Measurements from ENCODE around the gene TOP3A. TPM values are rescaled to one million over a fixed set of nuclear protein-coding genes. Genes with fewer than 3 reads are reported as not detected.

TOP3A gene
- total and polyA plus RNA-seq, 2 of the 13 experiments (the other 11 are each of a cell fraction or from before 2014, with no cell fraction given) = 16.9 to 36.8 TPM

GRCh38 chr17:18321309-18321708, 6.5 kb upstream of the TOP3A start:
- POLR2A ChIA-PET = no interaction called here

More at GRCh38 chr17:18321309-18321708, 6.5 kb upstream of the TOP3A start:
- TF ChIP-seq CTCF (CRISPR knock-in tag; IDR thresholded peaks at IDR 0.05) (0 out of 2 replicates have a peak, but pooled peaks have one; percentile 10), ZBTB33 (CRISPR knock-in tag; IDR thresholded peaks at IDR 0.05) (0 out of 2 replicates have a peak, but pooled peaks have one; percentile 8), MTA3 (CRISPR knock-in tag; IDR thresholded peaks at IDR 0.05) (no peak), ZNF205 (CRISPR knock-in tag; IDR thresholded peaks at IDR 0.05) (peak; percentile 97), ZNF770 (CRISPR knock-in tag; IDR thresholded peaks at IDR 0.05) (peak; percentile 32; the same call in 1 of the 2 replicates)
- Histone ChIP-seq H4K20me1 (ENCODE audit: insufficient read depth, low read length) (peaks cover 18% of the 10 kb centered on the region), H3K9ac (ENCODE audit: insufficient read depth, low read depth, low read length) (no peak overlapping the region), H3K36me3 (replicated peaks in 1 of 2; ENCODE audit: control insufficient read depth in 1 of 2, insufficient read depth in 2 of 2, low read length in 2 of 2) (peaks cover 25 to 41% of the 10 kb centered on the region in 2 experiments), H3K4me1 (ENCODE audit: insufficient read depth, low read length) (peaks cover 48% of the 10 kb centered on the region), H3K4me2 (ENCODE audit: low read depth, low read length) (no peak overlapping the region), H3K9me3 (ENCODE audit: low read length) (no peaks in the 10 kb centered on the region), H3K79me2 (ENCODE audit: insufficient read depth, low read length) (peaks cover 43% of the 10 kb centered on the region), H3K4me3 (replicated peaks in 1 of 3; ENCODE audit: insufficient read depth in 1 of 3, low read depth in 2 of 3, low read length in 3 of 3) (no peak overlapping the region), H3K27me3 (ENCODE audit: control insufficient read depth in 1 of 2, insufficient read depth in 2 of 2, low read length in 2 of 2) (no peaks in the 10 kb centered on the region), H3K27ac (ENCODE audit: extremely low read length, insufficient read depth, low read length) (no peak overlapping the region), H2AFZ (ENCODE audit: low read length) (no peak overlapping the region)
- ATAC-seq (no peak), FAIRE-seq (no peak), DNase-seq (ENCODE audit: low spot score) (no peak)
- CTCF ChIA-PET (ENCODE audit: low intra/inter-chr PET ratio, low total read pairs) = no interaction called here
- no TSS peak for BruUV-seq (replicated peaks)
- WGBS (ENCODE audit: low lambda C conversion rate) = 90% methylated on average over 5 of the region's 5 CpGs
- in situ Hi-C loops (cut with HindIII; ENCODE audit: extremely low pct_ligation_motif_present, low pct_unique_long_range_greater_than_20kb) = no loop called here
- intact Hi-C loops (cut with micrococcal nuclease; ENCODE audit: unreplicated experiment) = no loop called here

All from HepG2 (cell line).